NT2/D1 (cell line): Measurements from ENCODE around the gene BRIP1.

Source experiments
- SUZ12 ChIP-seq: IDR thresholded peaks from 2 replicates; pipeline ENCODE4 v1.6.1; 2011; ENCODE audit not compliant: insufficient read length, insufficient read depth; ENCODE audit errors: extremely low read depth
- YY1 ChIP-seq: IDR thresholded peaks from 2 replicates; pipeline ENCODE4 v1.6.1; 2011; ENCODE audit not compliant: insufficient read length, insufficient read depth
- ZNF274 ChIP-seq: IDR thresholded peaks from 2 replicates; pipeline ENCODE4 v1.6.1; 2011; ENCODE audit warnings: mild to moderate bottlenecking, low read depth, low read length

- no peak for TF ChIP-seq ZNF274
- TF ChIP-seq SUZ12, result no peak
- no peak for TF ChIP-seq YY1
These were observed 163.6 kb downstream of the BRIP1 start for GRCh38 chr17:61699694-61700093.
